ENCODE results near the gene KRT33A. TPM values are rescaled to one million over a fixed set of nuclear protein-coding genes. Genes with fewer than 3 reads are reported as not detected.

KRT33A gene
- total RNA-seq, 1 experiment from 2014 or later, result not detected

DNA sequence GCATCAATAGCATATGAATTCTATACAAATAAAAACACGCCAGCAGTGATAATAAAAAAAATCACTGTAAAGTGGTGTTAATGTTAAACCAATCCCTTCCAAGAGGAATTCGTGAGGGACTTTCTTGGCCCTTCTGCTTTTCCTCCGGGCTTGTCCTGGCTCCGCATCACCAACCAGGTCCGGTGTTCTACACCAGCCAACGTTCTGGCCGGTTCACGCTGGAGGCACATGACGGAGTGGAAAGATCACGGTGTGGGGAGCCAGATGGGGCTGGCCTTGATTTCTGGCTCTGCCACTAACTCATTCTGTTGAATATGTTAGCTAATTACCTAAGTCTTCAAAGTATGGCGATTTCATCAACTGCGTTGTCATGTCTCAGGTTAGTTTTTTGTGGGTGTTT is 46.5 kb downstream of the KRT33A start:
- DNase-seq (ENCODE audit: low read depth), result no peak

DNA sequence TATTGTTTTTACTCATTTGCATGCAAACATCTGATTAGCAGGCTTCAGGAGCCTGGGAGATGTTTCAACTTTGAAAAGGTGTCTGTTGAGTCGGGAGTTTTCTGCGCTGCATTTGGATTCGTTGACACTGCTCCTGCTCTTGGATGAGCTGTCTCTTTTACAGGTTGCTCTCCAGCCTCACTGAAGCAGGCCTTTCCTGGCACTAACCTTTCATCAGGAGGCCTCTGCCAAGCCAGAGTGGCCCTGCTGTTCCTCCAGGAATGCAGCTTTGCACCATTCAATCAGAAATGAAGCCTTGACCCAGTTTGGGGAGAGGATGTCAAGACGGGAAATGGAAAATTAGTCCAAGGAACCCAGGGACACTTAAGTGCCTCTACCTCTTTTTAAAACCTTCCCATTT is 47.6 kb downstream of the KRT33A start:
- no peak for DNase-seq (ENCODE audit: low read depth)

DNA sequence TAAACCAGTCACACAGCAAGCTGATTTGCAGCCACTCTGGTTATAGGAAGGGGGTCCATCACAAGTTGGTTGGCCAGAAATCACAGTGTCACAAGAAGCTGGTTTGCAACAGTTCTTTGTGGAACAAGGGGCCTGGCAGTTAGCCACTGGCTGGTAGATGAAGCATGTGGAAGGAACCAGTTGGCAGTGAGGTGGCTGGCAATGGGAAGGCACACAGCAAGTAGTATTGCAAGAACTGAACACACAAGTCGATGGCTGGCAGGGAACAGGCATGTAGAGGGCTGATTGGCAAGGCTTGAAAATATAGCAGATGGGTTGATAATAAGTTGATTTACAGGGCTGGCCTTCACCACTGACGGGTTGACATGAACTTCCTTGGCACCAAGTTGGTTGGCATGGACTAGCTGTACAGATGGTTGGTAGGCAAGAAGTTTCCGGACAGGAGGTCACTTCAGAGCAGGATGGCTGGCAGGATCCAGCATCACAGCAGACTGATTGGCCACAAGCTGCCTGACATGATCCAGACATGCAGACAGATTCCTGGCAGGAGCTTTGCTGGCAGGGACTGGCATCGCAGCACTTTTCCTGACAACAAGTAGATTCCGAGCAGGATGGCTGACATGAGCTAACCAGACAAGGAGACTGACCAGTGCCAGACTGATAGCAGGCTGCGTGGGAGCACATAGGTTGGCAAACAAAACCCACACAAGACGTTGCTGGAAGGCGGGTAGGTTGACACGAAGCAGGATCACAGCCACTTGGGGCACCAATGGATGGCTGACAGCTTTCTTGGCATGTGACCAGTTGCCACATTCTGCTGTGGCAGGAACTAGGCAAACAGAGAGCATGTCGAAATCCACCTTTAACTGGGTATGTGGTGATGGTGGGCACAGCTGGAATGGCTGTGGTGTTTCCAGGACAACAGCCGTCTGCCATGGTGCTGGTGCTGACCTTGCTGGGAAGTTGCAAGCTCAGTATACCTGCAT is 48.4 kb downstream of the KRT33A start, which contains the start of gene KRTAP29-1:
Gene KRTAP29-1, minus strand, starts transcription at position 936 of the 986 bp plus-strand sequence. Its CDS starts 0 bp downstream, at position 936.
- no peak for DNase-seq (ENCODE audit: low read depth)

DNA sequence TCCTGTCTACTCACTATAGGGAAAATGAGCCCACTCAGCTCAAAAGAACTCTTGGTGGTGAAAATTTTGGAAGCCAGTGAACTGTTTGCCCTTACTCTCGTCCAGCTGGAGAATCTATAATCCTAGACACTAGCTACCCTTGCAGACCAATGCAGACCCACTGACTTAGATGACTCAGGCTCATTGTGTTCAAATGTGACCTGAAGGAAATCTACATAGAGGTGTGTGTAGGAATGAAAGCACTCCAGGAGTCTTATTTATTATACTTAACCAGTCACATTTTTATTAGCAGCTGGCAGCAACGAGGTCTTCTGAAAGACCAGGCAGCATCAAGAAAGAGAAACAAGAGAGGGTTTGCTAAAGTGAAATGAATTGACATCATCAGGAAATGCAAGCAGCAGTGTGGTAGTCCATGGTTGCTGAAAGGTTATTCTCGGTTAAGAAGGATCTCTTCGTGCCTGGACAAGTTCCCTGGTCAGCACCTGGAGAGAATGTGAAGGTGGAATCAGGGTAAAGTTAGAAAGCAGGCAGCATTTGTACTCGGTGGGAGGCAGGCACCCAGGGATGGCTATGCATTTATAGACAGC is 49.3 kb downstream of the KRT33A start:
- DNase-seq (ENCODE audit: low read depth), result no peak

DNA sequence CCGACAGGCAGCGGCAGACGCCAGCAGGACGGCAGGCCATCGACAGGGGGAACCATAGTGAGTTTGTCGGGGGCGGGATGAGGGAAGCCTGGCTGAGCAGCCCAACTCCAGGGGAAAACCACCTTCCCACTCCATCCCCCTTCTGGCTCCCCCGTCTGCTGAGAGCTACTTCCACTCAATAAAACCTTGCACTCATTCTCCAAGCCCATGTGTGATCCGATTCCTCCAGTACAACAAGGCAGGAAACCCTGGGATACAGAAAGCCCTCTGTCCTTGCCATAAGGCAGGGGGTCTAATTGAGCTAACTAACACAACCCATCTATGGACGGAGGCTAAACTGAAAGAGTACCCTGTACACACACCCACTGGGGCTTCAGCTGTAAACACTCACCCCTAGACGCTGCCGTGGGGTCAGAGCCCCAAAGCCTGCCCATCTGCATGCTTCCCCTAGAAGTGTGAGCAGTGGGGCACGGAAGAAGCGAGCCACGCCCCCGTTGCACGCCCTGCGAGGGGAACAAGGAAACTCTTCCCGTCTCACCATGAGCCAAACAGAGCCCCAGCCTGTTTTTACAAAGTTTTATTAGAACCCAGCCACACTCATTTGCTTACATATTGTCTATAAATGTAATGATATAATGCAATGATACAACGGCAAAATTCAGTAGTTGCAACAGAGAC is 52.0 kb downstream of the KRT33A start:
- DNase-seq (ENCODE audit: low read depth), result no peak

DNA sequence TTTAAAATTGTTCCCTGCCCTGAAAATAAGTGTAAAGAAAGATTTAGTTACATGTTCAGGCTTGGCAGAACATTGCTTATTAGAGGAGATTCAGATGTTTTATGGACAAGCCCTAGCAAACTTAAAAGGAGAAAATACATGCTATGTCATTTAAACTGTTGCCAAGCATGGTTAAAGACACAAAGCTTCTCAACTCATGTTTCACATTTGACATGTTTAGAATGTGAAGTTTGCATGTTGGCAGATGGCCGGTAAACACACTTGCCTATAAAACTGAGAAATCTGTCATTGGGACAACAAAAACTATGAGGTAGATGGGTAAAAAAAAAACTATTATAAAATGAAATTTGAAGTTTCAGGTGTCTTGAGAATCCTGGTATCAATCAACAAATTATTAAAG is 53.8 kb downstream of the KRT33A start:
- no peak for DNase-seq (ENCODE audit: low read depth)

Other genes with a start within 250 kb of the KRT33A start
- not detected in 2 replicates for gene KRTAP4-16, start 248.6 kb downstream of the KRT33A start, total RNA-seq (2014; rRNA removed; shearing (Covaris generic))
- gene KRTAP4-9, start 245.4 kb downstream of the KRT33A start, total RNA-seq (2014; rRNA removed; shearing (Covaris generic)), result 0.29 and 0.57 TPM in 2 replicates
- gene KRTAP4-11, start 232.5 kb downstream of the KRT33A start, total RNA-seq (2014; rRNA removed; shearing (Covaris generic)), result not detected in 2 replicates
- gene KRTAP4-12, start 226.6 kb downstream of the KRT33A start, total RNA-seq (2014; rRNA removed; shearing (Covaris generic)), result not detected in 2 replicates
- not detected in 2 replicates for gene KRTAP4-6, start 210.3 kb downstream of the KRT33A start, total RNA-seq (2014; rRNA removed; shearing (Covaris generic))
- gene KRTAP4-5, start 201.0 kb downstream of the KRT33A start, total RNA-seq (2014; rRNA removed; shearing (Covaris generic)), result not detected in 2 replicates
- not detected in 2 replicates for gene KRTAP4-4, start 190.1 kb downstream of the KRT33A start, total RNA-seq (2014; rRNA removed; shearing (Covaris generic))
- not detected in 2 replicates for gene KRTAP4-3, start 182.6 kb downstream of the KRT33A start, total RNA-seq (2014; rRNA removed; shearing (Covaris generic))
- gene KRTAP4-2, start 172.6 kb downstream of the KRT33A start, total RNA-seq (2014; rRNA removed; shearing (Covaris generic)), result not detected in 2 replicates
- gene KRTAP4-1, start 165.9 kb downstream of the KRT33A start, total RNA-seq (2014; rRNA removed; shearing (Covaris generic)), result not detected in 2 replicates
- gene KRTAP9-1, start 160.9 kb downstream of the KRT33A start, total RNA-seq (2014; rRNA removed; shearing (Covaris generic)), result not detected in 2 replicates
- gene KRTAP9-2, start 124.2 kb downstream of the KRT33A start, total RNA-seq (2014; rRNA removed; shearing (Covaris generic)), result not detected in 2 replicates
- gene KRTAP9-3, start 118.4 kb downstream of the KRT33A start, total RNA-seq (2014; rRNA removed; shearing (Covaris generic)), result not detected in 2 replicates
- not detected in 2 replicates for gene KRTAP9-8, start 112.8 kb downstream of the KRT33A start, total RNA-seq (2014; rRNA removed; shearing (Covaris generic))
- gene KRTAP9-4, start 101.1 kb downstream of the KRT33A start, total RNA-seq (2014; rRNA removed; shearing (Covaris generic)), result not detected in 2 replicates
- gene KRTAP9-9, start 95.4 kb downstream of the KRT33A start, total RNA-seq (2014; rRNA removed; shearing (Covaris generic)), result not detected in 2 replicates
- gene KRTAP9-6, start 85.5 kb downstream of the KRT33A start, total RNA-seq (2014; rRNA removed; shearing (Covaris generic)), result not detected in 2 replicates
- not detected in 2 replicates for gene KRTAP9-7, start 75.1 kb downstream of the KRT33A start, total RNA-seq (2014; rRNA removed; shearing (Covaris generic))
- gene KRTAP29-1, start 48.0 kb downstream of the KRT33A start, total RNA-seq (2014; rRNA removed; shearing (Covaris generic)), result not detected in 2 replicates
- gene KRTAP16-1, start 41.5 kb downstream of the KRT33A start, total RNA-seq (2014; rRNA removed; shearing (Covaris generic)), result not detected in 2 replicates
- not detected in 2 replicates for gene KRTAP17-1, start 35.1 kb downstream of the KRT33A start, total RNA-seq (2014; rRNA removed; shearing (Covaris generic))
- gene KRT33B, start 19.0 kb upstream of the KRT33A start, total RNA-seq (2014; rRNA removed; shearing (Covaris generic)), result not detected in 2 replicates
- 0.80 and 1.2 TPM in 2 replicates for gene KRT34, start 31.5 kb upstream of the KRT33A start, total RNA-seq (2014; rRNA removed; shearing (Covaris generic))
- not detected in 2 replicates for gene KRT31, start 46.8 kb upstream of the KRT33A start, total RNA-seq (2014; rRNA removed; shearing (Covaris generic))
- not detected in 2 replicates for gene KRT37, start 73.8 kb upstream of the KRT33A start, total RNA-seq (2014; rRNA removed; shearing (Covaris generic))
- not detected in 2 replicates for gene KRT38, start 90.2 kb upstream of the KRT33A start, total RNA-seq (2014; rRNA removed; shearing (Covaris generic))
- gene KRT32, start 116.6 kb upstream of the KRT33A start, total RNA-seq (2014; rRNA removed; shearing (Covaris generic)), result not detected in 2 replicates
- gene KRT35, start 130.3 kb upstream of the KRT33A start, total RNA-seq (2014; rRNA removed; shearing (Covaris generic)), result not detected in 2 replicates
- not detected in 2 replicates for gene KRT36, start 139.1 kb upstream of the KRT33A start, total RNA-seq (2014; rRNA removed; shearing (Covaris generic))
- not detected in 2 replicates for gene KRT13, start 154.8 kb upstream of the KRT33A start, total RNA-seq (2014; rRNA removed; shearing (Covaris generic))
- 6.8 and 10.9 TPM in 2 replicates for gene KRT15, start 168.1 kb upstream of the KRT33A start, total RNA-seq (2014; rRNA removed; shearing (Covaris generic))
- 0.13 and 0.72 TPM in 2 replicates for gene KRT19, start 177.5 kb upstream of the KRT33A start, total RNA-seq (2014; rRNA removed; shearing (Covaris generic))
- not detected in 2 replicates for gene KRT9, start 221.2 kb upstream of the KRT33A start, total RNA-seq (2014; rRNA removed; shearing (Covaris generic))
- 0.05 TPM in 1 of 2 replicates, not detected in the other for gene KRT14, start 236.1 kb upstream of the KRT33A start, total RNA-seq (2014; rRNA removed; shearing (Covaris generic))